ENCODE results near the gene FASN.

Gene FASN

GRCh38 chr17:82114447-82114846 lies 16.4 kb upstream of the FASN start:
- TF ChIP-seq CTCF (IDR thresholded peaks at IDR 0.05; ENCODE audit: low read depth, low read length): no peak
- no peak for DNase-seq (ENCODE audit: extremely low read depth, low read depth)

- no peak for DNase-seq (ENCODE audit: extremely low read depth, low read depth)
- no peak for TF ChIP-seq CTCF (IDR thresholded peaks at IDR 0.05; ENCODE audit: low read depth, low read length)
Observed at GRCh38 chr17:82113941-82114340, 15.9 kb upstream of the FASN start.

GRCh38 chr17:82113422-82113821 lies 15.4 kb upstream of the FASN start:
- no peak for DNase-seq (ENCODE audit: extremely low read depth, low read depth)
- no peak for TF ChIP-seq CTCF (IDR thresholded peaks at IDR 0.05; ENCODE audit: low read depth, low read length)

GRCh38 chr17:82112914-82113311 lies 14.9 kb upstream of the FASN start:
- no peak for TF ChIP-seq CTCF (IDR thresholded peaks at IDR 0.05; ENCODE audit: low read depth, low read length)
- DNase-seq (ENCODE audit: extremely low read depth, low read depth): no peak

- DNase-seq (ENCODE audit: extremely low read depth, low read depth): no peak
- TF ChIP-seq CTCF (IDR thresholded peaks at IDR 0.05; ENCODE audit: low read depth, low read length): no peak
Observed at GRCh38 chr17:82112181-82112913, 14.3 kb upstream of the FASN start.

GRCh38 chr17:82110298-82110697 lies 12.3 kb upstream of the FASN start:
- TF ChIP-seq CTCF (IDR thresholded peaks at IDR 0.05; ENCODE audit: low read depth, low read length): no peak

GRCh38 chr17:82108961-82109475 lies 11.0 kb upstream of the FASN start:
- no peak for TF ChIP-seq CTCF (IDR thresholded peaks at IDR 0.05; ENCODE audit: low read depth, low read length)
- DNase-seq (ENCODE audit: extremely low read depth, low read depth): no peak

More at GRCh38 chr17:82110298-82110697, 12.3 kb upstream of the FASN start:
- no peak for DNase-seq (ENCODE audit: extremely low read depth, low read depth)
